Stimulated activated naive CD8-positive, alpha-beta T cell treated with anti-CD3 and anti-CD28 coated beads, Interleukin-15, Interleukin-2, amounts not matched to agents 100 ng/mL and 50 ng/mL, for 24 hours (primary cell): Measurements from ENCODE around the gene AKR1B1.

Experiments used
- H3K27ac Mint-ChIP-seq: one replicate; pipeline ENCODE4 v1.8.0; 2021; ENCODE audit warnings: mild to moderate bottlenecking, mixed read lengths
- H3K27me3 Mint-ChIP-seq: one replicate; pipeline ENCODE4 v1.8.0; 2021; ENCODE audit warnings: mixed read lengths
- H3K36me3 Mint-ChIP-seq: one replicate; pipeline ENCODE4 v1.8.0; 2021; ENCODE audit warnings: low read depth, mixed read lengths
- H3K4me1 Mint-ChIP-seq: one replicate; pipeline ENCODE4 v1.8.0; 2021; ENCODE audit warnings: low read depth, mixed read lengths
- H3K4me3 Mint-ChIP-seq: one replicate; pipeline ENCODE4 v1.8.0; 2021; ENCODE audit warnings: mild to moderate bottlenecking, mixed read lengths
- H3K9me3 Mint-ChIP-seq: one replicate; pipeline ENCODE4 v1.8.0; 2021; ENCODE audit warnings: mixed read lengths

AKR1B1 gene

DNA sequence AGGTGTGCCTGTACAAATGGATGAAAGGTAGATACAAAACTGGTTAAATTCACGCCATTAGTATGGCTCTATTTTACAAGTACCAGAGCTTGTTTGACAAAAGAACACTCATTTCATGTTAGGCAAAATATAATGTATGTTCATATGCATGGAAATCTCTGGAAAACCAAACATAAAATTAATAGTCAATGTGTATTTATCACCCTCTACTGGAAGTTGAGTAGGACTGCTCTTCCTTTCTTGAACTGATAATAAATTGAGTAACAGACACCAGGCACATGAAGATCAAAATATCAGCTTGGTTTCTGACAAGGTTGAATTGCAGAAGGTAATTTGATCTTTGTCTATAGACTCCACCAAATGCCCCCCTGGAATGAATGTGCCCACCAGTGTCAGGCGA is 19.8 kb upstream of the AKR1B1 start:
- Mint-ChIP-seq H3K9me3 (no peaks in the 10 kb centered on the region), H3K4me3 (no peak overlapping the region), H3K4me1 (no peaks in the 10 kb centered on the region), H3K27ac (no peak overlapping the region), H3K27me3 (no peaks in the 10 kb centered on the region), H3K36me3 (no peaks in the 10 kb centered on the region)

DNA sequence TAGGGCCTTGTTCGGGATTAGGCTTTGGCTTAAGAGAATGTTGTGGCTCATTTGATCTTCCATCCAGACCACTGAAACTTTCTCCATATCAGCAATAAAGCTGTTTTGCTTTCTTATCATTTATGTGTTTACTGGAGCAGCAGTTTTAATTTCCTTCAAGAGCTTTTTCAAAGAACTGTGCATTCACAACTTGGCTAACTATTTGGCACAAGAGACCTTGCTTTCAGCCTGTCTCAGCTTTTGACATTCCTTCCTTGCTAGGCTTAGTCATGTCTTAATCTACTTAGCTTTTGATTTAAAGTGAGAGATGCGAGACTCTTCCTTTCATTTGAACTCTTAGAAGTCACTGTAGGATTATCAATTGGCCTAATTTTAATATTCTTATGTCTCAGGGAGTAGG is 19.1 kb upstream of the AKR1B1 start:
- Mint-ChIP-seq H3K4me3 (no peak overlapping the region), H3K27ac (no peak overlapping the region), H3K36me3 (no peaks in the 10 kb centered on the region), H3K9me3 (no peaks in the 10 kb centered on the region), H3K27me3 (no peaks in the 10 kb centered on the region), H3K4me1 (no peaks in the 10 kb centered on the region)

DNA sequence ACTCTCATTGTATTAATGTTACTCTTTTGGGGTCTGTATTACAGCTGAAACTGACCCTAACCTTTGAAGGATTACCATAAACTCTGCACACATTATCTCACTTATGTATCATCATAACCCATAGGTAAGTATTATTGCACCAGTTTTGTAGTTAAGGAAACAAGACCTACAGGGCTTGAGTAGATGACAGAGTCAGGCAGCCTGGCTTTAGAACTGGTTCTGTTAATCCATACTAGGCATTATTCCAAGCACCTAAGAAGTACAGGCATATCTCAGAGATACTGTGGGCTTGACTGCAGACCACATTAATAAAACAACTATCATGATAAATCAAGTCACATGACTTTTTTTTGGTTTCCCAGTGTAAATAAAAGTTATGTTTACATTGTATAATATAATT is 17.1 kb upstream of the AKR1B1 start:
- Mint-ChIP-seq H3K36me3 (no peaks in the 10 kb centered on the region), H3K27ac (no peak overlapping the region), H3K9me3 (no peaks in the 10 kb centered on the region), H3K4me3 (no peak overlapping the region), H3K27me3 (no peaks in the 10 kb centered on the region), H3K4me1 (no peaks in the 10 kb centered on the region)

DNA sequence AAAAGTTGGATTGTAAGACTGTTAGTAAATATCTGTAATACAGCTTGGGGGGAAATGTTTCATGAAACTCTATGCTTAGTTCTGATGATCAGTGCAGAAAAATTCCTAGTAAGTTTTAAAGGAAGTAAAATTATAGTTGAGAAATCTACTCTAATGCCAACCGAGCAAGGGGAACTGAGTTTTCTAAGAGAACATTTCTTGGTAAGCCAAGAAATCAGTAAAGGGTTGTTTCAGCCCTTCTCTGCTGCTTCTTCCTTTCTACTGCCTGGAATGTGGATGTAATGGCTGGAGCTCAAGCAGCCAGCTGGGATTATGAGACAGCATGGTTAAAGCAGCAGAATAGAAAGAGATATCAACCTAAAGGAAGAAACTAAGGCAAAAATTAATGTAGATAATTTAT is 15.9 kb upstream of the AKR1B1 start:
- Mint-ChIP-seq H3K4me3 (no peak overlapping the region), H3K9me3 (no peaks in the 10 kb centered on the region), H3K4me1 (no peaks in the 10 kb centered on the region), H3K27ac (no peak overlapping the region), H3K36me3 (no peaks in the 10 kb centered on the region), H3K27me3 (no peaks in the 10 kb centered on the region)

DNA sequence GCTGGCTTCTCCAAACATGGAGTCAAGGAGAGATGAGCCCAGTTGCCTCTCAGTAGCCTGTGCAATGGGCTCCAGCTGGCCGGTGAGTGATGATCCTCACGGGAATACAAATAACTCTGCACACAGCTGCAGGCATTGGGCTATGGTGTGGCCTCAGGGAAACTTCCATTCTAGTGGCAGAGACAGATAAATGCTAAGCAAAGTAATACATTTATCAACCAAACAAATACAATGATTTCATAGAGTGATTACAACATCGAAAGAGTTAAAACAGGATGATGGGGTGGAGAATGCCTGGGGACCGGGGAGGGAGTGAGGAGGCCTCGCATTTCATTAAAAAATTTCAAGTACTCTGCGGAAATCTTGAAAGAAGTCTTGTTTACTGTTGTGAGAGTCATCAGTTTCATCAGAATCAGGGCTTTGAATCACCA is 15.0 kb upstream of the AKR1B1 start:
- no peak overlapping the region for H3K27ac Mint-ChIP-seq

DNA sequence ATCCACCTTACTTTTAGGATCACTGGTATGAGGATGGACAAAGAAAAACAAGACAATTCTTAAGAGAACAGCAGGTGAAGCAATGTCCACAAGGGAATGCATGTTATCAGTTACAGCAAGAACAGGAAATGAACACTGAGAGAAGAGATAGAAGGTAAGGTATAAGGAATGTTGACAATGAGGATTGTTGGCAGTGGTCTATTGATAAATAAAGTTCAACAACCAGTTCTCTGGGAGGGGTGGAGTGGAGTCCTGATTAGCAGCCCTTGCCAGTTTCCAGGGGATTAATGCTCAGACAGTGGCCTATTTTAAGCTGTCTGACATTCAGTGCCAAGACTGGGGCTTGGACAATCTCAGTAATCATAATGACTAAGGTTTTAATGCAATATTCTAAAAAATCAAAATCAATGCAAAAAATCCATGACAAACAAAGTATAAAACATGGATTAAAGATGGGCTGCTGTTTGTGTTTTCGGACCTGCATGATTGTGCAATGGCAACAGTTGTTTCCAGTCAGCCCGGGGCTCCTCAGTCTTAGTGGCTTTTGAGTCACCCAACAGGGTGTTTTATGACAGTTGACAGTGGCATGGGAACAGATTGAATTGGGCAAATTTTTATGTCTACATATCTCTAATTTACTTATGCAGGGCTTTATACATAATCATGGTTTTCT is 13.8 kb upstream of the AKR1B1 start:
- no peaks in the 10 kb centered on the region for H3K9me3 Mint-ChIP-seq
- H3K36me3 Mint-ChIP-seq: no peaks in the 10 kb centered on the region
- H3K27me3 Mint-ChIP-seq: no peaks in the 10 kb centered on the region
- no peak overlapping the region for H3K27ac Mint-ChIP-seq
- no peaks in the 10 kb centered on the region for H3K4me1 Mint-ChIP-seq
- H3K4me3 Mint-ChIP-seq: no peak overlapping the region

More for the DNA sequence above, 15.0 kb upstream of the AKR1B1 start:
- no peak overlapping the region for H3K4me3 Mint-ChIP-seq
- no peaks in the 10 kb centered on the region for H3K9me3 Mint-ChIP-seq
- H3K27me3 Mint-ChIP-seq: no peaks in the 10 kb centered on the region
- H3K36me3 Mint-ChIP-seq: no peaks in the 10 kb centered on the region
- no peaks in the 10 kb centered on the region for H3K4me1 Mint-ChIP-seq

DNA sequence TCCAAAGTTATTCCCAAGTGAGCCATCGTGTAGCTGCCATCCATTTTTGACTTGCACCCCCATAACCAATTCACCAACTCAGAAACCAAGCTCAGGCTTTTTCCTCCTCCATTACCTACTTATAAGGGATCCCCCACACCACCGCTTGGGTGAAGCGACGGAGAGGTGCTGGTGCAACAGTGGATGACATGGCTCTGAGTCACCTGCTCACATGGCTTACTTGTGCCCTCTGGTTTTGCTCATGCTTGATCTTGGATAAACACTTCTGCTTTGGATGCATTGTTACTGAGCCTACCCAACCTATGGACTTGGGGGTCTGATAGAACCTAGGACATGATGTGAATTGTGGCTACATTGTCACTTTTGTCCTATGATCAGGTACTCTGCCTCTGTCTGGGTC is 12.0 kb upstream of the AKR1B1 start:
- Mint-ChIP-seq H3K9me3 (no peaks in the 10 kb centered on the region), H3K4me1 (no peaks in the 10 kb centered on the region), H3K36me3 (no peaks in the 10 kb centered on the region), H3K27me3 (no peaks in the 10 kb centered on the region), H3K4me3 (no peak overlapping the region), H3K27ac (no peak overlapping the region)

DNA sequence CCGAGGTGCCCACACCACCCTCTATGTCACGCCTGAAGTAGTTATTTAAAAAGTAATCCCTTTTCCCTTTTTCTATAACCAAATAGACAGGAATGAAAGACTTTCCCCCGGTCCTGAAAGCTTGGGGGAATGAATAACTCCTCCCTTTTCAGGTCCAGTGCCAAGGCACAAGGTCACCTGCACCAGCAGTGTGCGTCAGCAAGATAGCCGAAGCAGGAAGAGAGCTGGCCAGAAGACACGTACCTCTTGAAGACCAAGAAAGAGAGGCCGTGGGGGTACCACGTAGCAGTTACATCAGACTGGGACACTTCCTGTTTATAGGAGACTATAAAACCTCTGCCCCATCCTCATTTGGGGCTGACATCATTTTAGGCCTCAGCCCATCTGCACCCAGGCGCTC is 10.7 kb upstream of the AKR1B1 start:
- Mint-ChIP-seq H3K36me3 (no peaks in the 10 kb centered on the region), H3K9me3 (peaks cover 9% of the 10 kb centered on the region), H3K4me1 (no peaks in the 10 kb centered on the region), H3K27me3 (no peaks in the 10 kb centered on the region), H3K27ac (no peak overlapping the region), H3K4me3 (no peak overlapping the region)

DNA sequence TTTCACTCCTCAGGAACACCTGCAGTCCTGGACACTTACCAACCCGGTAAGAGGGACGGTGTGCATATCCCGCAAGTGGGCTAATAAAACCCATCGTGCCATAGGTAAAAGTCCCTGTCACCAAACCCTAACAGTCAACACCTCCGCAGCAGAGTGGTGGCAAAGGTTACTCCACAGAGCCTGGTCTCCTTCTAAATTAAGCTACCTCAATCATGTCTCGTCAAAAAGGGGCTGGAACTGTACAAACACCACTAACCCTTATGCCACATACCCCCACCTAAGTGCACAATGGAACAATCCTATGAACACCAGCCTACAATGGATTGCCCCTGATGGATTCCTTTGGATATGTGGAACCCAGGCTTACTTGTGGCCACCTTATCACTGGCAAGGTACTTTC is 9.6 kb upstream of the AKR1B1 start:
- no peak overlapping the region for H3K27ac Mint-ChIP-seq

DNA sequence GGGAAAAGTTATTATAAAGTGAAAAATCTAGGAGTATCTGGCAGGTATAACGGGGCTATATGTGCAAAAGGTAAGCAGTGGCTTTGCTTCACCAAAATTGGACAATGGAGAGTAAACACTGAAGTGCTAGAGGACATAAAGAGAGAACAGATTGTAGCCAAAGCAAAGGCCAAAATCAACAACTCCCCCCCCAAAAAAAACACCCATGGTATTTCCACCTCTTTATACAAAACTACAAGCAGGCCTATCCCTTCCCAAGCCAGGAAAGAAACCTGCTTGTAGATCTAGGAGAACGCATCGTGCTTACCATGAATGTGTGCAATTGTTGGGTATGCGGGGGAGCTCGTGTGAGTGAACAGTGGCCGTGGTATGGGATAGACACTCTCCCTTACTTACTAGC is 9.2 kb upstream of the AKR1B1 start:
- no peaks in the 10 kb centered on the region for H3K4me1 Mint-ChIP-seq
- H3K4me3 Mint-ChIP-seq: no peak overlapping the region
- H3K27ac Mint-ChIP-seq: no peak overlapping the region
- peaks cover 16% of the 10 kb centered on the region for H3K9me3 Mint-ChIP-seq
- H3K27me3 Mint-ChIP-seq: no peaks in the 10 kb centered on the region
- no peaks in the 10 kb centered on the region for H3K36me3 Mint-ChIP-seq

More for the DNA sequence above, 9.6 kb upstream of the AKR1B1 start:
- no peaks in the 10 kb centered on the region for H3K4me1 Mint-ChIP-seq
- H3K9me3 Mint-ChIP-seq: peaks cover 16% of the 10 kb centered on the region
- no peaks in the 10 kb centered on the region for H3K27me3 Mint-ChIP-seq
- no peak overlapping the region for H3K4me3 Mint-ChIP-seq
- H3K36me3 Mint-ChIP-seq: no peaks in the 10 kb centered on the region

DNA sequence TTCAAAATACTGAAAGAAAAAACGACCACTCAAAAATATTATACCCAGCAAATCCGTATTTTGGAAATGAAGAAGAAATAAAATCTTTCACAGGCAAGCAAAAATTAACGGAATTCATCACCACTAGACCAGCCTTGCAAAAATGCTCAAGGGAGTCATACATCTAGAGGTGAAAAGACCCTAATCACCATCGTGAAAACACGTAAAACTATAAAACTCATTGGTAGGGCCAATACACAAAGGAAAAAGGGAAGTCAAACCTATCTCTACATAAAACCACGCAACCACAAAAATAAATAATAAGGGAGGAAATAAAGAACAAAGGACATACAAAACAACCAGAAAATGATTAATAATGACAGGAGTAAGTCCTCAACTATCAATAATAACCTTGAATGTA is 6.6 kb upstream of the AKR1B1 start:
- no peak overlapping the region for H3K4me3 Mint-ChIP-seq
- no peaks in the 10 kb centered on the region for H3K4me1 Mint-ChIP-seq
- H3K36me3 Mint-ChIP-seq: no peaks in the 10 kb centered on the region
- no peak overlapping the region for H3K27ac Mint-ChIP-seq
- no peaks in the 10 kb centered on the region for H3K27me3 Mint-ChIP-seq
- peaks cover 16% of the 10 kb centered on the region for H3K9me3 Mint-ChIP-seq

DNA sequence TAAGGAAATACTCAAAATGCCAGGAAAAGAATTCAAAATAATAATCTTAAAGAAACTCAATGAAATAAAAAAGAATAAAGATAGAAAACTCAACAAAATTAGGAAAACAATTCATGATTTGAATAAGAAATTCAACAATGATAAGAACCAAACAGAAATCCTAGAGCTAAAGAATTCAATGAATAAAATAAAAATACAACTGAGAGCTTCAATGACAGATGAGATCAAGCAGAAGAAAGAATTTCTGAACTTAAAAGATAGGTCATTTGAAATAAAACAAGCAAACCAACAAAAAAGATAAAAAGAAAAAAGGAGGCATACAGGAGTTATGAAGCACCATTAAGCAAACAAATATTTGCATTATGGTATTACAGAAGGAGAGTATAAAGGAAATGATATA is 5.6 kb upstream of the AKR1B1 start:
- Mint-ChIP-seq H3K9me3 (peaks cover 16% of the 10 kb centered on the region), H3K4me1 (peaks cover 7% of the 10 kb centered on the region), H3K27ac (no peak overlapping the region), H3K4me3 (no peak overlapping the region), H3K27me3 (no peaks in the 10 kb centered on the region), H3K36me3 (no peaks in the 10 kb centered on the region)

DNA sequence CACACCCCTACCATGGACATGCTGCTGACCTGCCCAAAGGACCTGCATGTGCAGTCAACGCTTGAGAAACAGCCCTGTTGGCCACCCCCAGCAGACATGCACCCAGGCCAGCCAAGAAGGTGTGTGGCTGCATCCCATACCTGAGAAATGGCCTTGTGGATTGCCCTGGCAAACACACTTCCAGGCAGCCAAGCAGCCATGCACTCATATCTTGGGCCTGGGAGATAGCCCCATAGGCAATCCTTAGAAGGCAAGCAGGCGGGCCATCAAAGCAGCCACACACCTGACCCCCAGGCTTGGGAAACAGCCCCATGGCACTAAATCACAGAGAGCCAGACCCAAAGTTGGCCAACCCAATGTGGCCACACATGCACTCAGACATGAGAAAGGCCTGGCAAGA is 4.9 kb upstream of the AKR1B1 start:
- Mint-ChIP-seq H3K36me3 (no peaks in the 10 kb centered on the region), H3K27me3 (no peaks in the 10 kb centered on the region), H3K9me3 (peaks cover 16% of the 10 kb centered on the region), H3K4me3 (no peak overlapping the region), H3K27ac (no peak overlapping the region), H3K4me1 (peaks cover 12% of the 10 kb centered on the region)

DNA sequence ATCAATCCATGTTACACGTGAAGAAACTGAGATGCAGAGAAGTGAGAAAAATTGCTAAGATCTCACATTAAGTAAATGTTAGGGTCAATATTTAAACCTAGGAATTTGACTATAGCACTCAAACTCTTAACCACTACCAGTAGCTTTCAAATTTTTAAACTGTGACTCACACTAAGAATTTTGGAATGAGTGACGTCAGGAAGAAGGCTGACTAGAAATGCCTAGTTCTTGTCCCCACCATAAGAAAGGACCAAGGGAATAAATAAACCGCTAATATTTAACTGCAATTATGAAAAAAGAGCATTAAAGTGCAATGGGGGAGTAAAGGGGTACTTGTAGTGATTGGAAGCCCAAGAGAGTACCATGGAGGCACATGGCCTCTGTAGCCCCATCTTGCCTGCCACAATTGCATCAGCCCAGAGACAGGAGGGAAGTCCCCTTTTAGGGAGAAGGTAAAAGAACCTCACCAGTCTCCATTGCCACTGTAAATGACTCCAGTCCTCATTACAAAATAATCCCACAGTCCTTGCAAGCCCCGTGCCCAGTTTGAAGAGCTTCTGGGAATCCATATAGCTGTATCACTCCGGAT is 3.5 kb upstream of the AKR1B1 start:
- Mint-ChIP-seq H3K27ac (no peak overlapping the region), H3K9me3 (peaks cover 16% of the 10 kb centered on the region), H3K4me3 (no peak overlapping the region), H3K4me1 (peaks cover 21% of the 10 kb centered on the region), H3K36me3 (peaks cover 2% of the 10 kb centered on the region), H3K27me3 (no peaks in the 10 kb centered on the region)

DNA sequence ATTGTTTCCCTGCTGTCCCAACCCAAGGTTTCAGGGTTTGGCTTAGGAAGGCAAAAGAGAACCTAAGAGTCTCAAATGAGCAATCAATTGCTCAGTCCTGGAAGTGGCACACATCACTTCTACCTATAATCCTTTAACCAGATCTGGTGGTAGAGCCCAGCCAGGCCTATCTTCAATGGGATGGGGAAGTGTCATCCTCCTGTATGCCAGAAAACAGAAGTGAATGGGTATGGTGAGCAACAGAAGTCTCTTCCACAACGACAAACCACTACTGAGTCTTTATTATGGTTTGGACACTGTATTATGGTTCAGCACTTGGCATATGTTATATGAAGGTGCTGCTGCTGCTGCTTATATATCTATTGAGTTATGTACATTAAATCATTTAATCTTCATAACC is 3.0 kb upstream of the AKR1B1 start:
- H3K4me1 Mint-ChIP-seq: peaks cover 25% of the 10 kb centered on the region
- peaks cover 16% of the 10 kb centered on the region for H3K9me3 Mint-ChIP-seq
- H3K36me3 Mint-ChIP-seq: peaks cover 7% of the 10 kb centered on the region
- no peaks in the 10 kb centered on the region for H3K27me3 Mint-ChIP-seq
- H3K27ac Mint-ChIP-seq: no peak overlapping the region
- H3K4me3 Mint-ChIP-seq: no peak overlapping the region

DNA sequence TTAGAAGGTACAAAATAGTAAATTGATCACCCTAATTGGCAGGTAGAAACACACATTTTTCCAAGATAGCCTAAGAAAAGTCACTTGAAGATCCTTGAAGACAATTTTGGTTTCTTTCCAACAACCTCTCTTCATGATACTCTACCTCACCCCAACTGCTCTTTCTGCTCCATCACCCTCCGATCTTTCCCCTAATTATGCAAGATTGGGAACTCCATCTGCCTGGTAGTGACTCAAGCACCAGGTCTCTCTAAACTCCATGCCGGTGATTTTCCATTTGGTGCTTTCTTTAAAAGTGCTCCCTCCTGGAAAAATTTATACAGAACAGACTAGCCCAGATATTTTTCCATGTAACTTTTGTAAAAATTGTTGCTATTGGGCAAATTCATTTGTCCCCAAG is 1.1 kb upstream of the AKR1B1 start:
- no peaks in the 10 kb centered on the region for H3K27me3 Mint-ChIP-seq
- peaks cover 9% of the 10 kb centered on the region for H3K9me3 Mint-ChIP-seq
- no peak overlapping the region for H3K4me3 Mint-ChIP-seq
- H3K4me1 Mint-ChIP-seq: peaks cover 35% of the 10 kb centered on the region
- H3K36me3 Mint-ChIP-seq: peaks cover 13% of the 10 kb centered on the region
- no peak overlapping the region for H3K27ac Mint-ChIP-seq
